Measurements from ENCODE around the gene SCYGR7. TPM values are rescaled to one million over a fixed set of nuclear protein-coding genes. Genes with fewer than 3 reads are reported as not detected.

Gene SCYGR7
- total and polyA plus RNA-seq, 2 of the 13 experiments (the other 11 are each of a cell fraction or from before 2014, with no cell fraction given) = not detected

- TF ChIP-seq ETS1 (CRISPR knock-in tag; IDR thresholded peaks at IDR 0.05) (no peak), THAP8 (CRISPR knock-in tag; IDR thresholded peaks at IDR 0.05; ENCODE audit: borderline replicate concordance) (no peak), ZNF234 (CRISPR knock-in tag; conservative IDR thresholded peaks at IDR 0.05) (no peak), MBNL3 (CRISPR knock-in tag; conservative IDR thresholded peaks at IDR 0.05) (no peak), NFIB (CRISPR knock-in tag; IDR thresholded peaks at IDR 0.05; ENCODE audit: borderline replicate concordance) (no peak), SOX5 (CRISPR knock-in tag; IDR thresholded peaks at IDR 0.05; ENCODE audit: borderline replicate concordance) (peak; percentile 46; the same call in 1 of the 2 replicates), ZNF562 (CRISPR knock-in tag; IDR thresholded peaks at IDR 0.05; ENCODE audit: borderline replicate concordance) (no peak), ISL2 (CRISPR knock-in tag; IDR thresholded peaks at IDR 0.05) (no peak), ZNF7 (CRISPR knock-in tag; IDR thresholded peaks at IDR 0.05) (peak; percentile 43; the same call in 1 of the 2 replicates), POLR2AphosphoS5 (IDR thresholded peaks at IDR 0.05; ENCODE audit: low read depth, low read length) (no peak), BORCS8-MEF2B (CRISPR knock-in tag; IDR thresholded peaks at IDR 0.05) (no peak), NFE2 (CRISPR knock-in tag; IDR thresholded peaks at IDR 0.05) (no peak), ZNF616 (CRISPR knock-in tag; IDR thresholded peaks at IDR 0.05; ENCODE audit: low read depth) (no peak), RORA (CRISPR knock-in tag; IDR thresholded peaks at IDR 0.05) (no peak), RNF219 (CRISPR knock-in tag; IDR thresholded peaks at IDR 0.05) (no peak), FIP1L1 (IDR thresholded peaks at IDR 0.05; ENCODE audit: borderline replicate concordance, insufficient read depth, low read depth, low read length) (no peak), ATF6 (CRISPR knock-in tag; conservative IDR thresholded peaks at IDR 0.05) (no peak)
- TF ChIP-seq, protein P1, sequence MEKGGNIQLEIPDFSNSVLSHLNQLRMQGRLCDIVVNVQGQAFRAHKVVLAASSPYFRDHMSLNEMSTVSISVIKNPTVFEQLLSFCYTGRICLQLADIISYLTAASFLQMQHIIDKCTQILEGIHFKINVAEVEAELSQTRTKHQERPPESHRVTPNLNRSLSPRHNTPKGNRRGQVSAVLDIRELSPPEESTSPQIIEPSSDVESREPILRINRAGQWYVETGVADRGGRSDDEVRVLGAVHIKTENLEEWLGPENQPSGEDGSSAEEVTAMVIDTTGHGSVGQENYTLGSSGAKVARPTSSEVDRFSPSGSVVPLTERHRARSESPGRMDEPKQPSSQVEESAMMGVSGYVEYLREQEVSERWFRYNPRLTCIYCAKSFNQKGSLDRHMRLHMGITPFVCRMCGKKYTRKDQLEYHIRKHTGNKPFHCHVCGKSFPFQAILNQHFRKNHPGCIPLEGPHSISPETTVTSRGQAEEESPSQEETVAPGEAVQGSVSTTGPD (CRISPR knock-in tag; IDR thresholded peaks at IDR 0.05) = no peak
- TF ChIP-seq, protein P2, sequence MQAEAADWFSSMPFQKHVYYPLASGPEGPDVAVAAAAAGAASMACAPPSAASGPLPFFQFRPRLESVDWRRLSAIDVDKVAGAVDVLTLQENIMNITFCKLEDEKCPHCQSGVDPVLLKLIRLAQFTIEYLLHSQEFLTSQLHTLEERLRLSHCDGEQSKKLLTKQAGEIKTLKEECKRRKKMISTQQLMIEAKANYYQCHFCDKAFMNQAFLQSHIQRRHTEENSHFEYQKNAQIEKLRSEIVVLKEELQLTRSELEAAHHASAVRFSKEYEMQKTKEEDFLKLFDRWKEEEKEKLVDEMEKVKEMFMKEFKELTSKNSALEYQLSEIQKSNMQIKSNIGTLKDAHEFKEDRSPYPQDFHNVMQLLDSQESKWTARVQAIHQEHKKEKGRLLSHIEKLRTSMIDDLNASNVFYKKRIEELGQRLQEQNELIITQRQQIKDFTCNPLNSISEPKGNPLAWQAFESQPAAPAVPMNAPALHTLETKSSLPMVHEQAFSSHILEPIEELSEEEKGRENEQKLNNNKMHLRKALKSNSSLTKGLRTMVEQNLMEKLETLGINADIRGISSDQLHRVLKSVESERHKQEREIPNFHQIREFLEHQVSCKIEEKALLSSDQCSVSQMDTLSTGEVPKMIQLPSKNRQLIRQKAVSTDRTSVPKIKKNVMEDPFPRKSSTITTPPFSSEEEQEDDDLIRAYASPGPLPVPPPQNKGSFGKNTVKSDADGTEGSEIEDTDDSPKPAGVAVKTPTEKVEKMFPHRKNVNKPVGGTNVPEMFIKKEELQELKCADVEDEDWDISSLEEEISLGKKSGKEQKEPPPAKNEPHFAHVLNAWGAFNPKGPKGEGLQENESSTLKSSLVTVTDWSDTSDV (CRISPR knock-in tag; IDR thresholded peaks at IDR 0.05) = no peak
Observed at GRCh38 chr2:227761740-227762476, 33.8 kb downstream of the SCYGR7 start (continued).
